ENCODE data around the gene PADI2.

DNA sequence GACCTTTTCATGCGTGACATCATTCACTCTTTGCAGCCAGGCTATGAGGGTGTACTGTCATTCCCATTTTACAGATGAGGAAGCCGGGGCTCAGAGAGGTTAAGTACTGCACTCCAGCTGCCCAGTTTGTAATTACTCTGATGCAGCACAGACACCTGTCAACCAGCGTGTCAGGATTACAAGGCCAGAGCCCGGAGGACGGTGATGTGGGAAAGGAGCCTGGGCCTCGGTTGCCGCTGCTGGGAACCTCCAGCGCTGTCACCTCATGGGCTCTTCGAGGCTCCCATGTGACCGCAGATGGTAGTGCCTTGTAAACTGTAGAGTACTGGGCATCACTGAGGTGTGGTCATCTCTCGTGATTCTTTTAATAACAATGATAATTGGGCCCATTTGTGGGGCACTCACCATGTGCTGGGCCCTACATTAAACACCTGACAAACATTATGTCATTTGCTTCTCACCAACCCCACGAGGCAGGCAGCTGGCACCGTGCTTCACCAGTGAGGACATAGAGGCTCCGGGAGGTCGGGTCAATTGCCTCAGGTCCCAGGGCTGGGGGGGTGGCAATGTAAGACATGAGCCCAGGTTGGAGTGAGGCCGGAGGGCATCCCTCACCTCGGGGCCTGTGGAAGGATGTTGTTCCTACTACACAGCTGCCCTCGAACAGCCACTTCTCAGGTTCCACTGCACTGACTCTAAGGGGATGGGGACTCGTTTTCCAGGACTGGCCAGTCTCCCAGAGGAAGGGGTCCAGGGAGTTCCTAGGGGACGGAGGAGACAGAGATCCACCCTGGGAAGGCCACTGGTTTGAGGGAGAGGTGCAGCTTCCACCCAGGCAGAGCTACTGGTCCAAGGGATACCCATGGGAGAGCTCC, 42.9 kb upstream of the PADI2 start:
- no peak for TF ChIP-seq CTCF (IDR thresholded peaks at IDR 0.05)
- no peak for TF ChIP-seq POLR2A (IDR thresholded peaks at IDR 0.05)

Data from uterus (tissue), 2 donors.